Measurements from ENCODE around the gene FOXO4.
"Not testable (repeated sequence)": the region's sequence is repeated elsewhere in the genome, so short reads cannot be mapped to it uniquely, and the experiment has no call there.

DNA sequence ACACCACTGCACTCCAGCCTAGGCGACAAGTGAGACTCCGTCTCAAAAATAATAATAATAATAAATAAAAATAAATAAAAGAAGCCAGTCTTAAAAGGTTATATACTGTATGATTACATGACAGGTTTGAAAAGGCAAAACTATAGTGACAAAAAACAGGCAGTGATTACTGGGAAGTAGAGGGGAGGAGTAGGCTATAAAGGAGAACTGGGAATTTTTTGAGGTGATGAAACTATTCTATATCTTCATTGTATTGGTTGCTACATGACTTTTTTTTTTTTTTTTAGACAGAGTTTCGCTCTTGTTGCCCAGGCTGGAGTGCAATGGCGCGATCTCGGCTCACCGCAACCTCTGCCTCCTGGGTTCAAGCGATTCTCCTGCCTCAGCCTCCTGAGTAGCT lies 47.8 kb upstream of the FOXO4 start:
- TF ChIP-seq, protein P1, sequence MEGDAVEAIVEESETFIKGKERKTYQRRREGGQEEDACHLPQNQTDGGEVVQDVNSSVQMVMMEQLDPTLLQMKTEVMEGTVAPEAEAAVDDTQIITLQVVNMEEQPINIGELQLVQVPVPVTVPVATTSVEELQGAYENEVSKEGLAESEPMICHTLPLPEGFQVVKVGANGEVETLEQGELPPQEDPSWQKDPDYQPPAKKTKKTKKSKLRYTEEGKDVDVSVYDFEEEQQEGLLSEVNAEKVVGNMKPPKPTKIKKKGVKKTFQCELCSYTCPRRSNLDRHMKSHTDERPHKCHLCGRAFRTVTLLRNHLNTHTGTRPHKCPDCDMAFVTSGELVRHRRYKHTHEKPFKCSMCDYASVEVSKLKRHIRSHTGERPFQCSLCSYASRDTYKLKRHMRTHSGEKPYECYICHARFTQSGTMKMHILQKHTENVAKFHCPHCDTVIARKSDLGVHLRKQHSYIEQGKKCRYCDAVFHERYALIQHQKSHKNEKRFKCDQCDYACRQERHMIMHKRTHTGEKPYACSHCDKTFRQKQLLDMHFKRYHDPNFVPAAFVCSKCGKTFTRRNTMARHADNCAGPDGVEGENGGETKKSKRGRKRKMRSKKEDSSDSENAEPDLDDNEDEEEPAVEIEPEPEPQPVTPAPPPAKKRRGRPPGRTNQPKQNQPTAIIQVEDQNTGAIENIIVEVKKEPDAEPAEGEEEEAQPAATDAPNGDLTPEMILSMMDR (IDR thresholded peaks at IDR 0.05) = not testable (repeated sequence)
- not testable (repeated sequence) for TF ChIP-seq POLR2A (IDR thresholded peaks at IDR 0.05)

Measured in ovary (tissue), 3 donors.